GM19328 (cell line): ENCODE results near the gene SSPN.

Experiments used
- ATAC-seq: cut with Tn5 transposase; IDR thresholded peaks from one replicate; pipeline ENCODE4 v1.9.1; 2021; ENCODE audit warnings: mild to moderate bottlenecking, moderate library complexity; ENCODE audit not compliant: unreplicated experiment

Gene SSPN

GRCh38 chr12:26281320-26281719, 85.9 kb downstream of the SSPN start:
- no peak for ATAC-seq

GRCh38 chr12:26282339-26282940, 87.1 kb downstream of the SSPN start:
- ATAC-seq = no peak

GRCh38 chr12:26283046-26283445, 87.7 kb downstream of the SSPN start:
- no peak for ATAC-seq

GRCh38 chr12:26283617-26284016, 88.2 kb downstream of the SSPN start:
- no peak for ATAC-seq

GRCh38 chr12:26285401-26285800, 90.0 kb downstream of the SSPN start:
- no peak for ATAC-seq

GRCh38 chr12:26286186-26286585, 90.8 kb downstream of the SSPN start:
- no peak for ATAC-seq

GRCh38 chr12:26287671-26288381, 92.5 kb downstream of the SSPN start:
- no peak for ATAC-seq

GRCh38 chr12:26290565-26290964, 95.2 kb downstream of the SSPN start:
- no peak for ATAC-seq

GRCh38 chr12:26292596-26292995, 97.2 kb downstream of the SSPN start:
- ATAC-seq = no peak

GRCh38 chr12:26293612-26294011, 98.2 kb downstream of the SSPN start:
- ATAC-seq = no peak

- ATAC-seq = no peak
These were observed 99.6 kb downstream of the SSPN start for GRCh38 chr12:26295001-26295400.

- ATAC-seq = no peak
These were observed 102.2 kb downstream of the SSPN start for GRCh38 chr12:26297396-26298070.

- ATAC-seq = peak; percentile 98
These were observed 103.6 kb downstream of the SSPN start for GRCh38 chr12:26298785-26299621.

- no peak for ATAC-seq
These were observed 104.4 kb downstream of the SSPN start for GRCh38 chr12:26299751-26300150.
